ENCODE results near the gene SHC3.

SHC3 gene

GRCh38 chr9:88995200-88995577 lies 183.4 kb downstream of the SHC3 start:
- Mint-ChIP-seq H3K27me3 (peaks cover 46% of the 10 kb centered on the region), H3K36me3 (no peaks in the 10 kb centered on the region), H3K4me1 (peaks cover 5% of the 10 kb centered on the region), H3K27ac (no peak overlapping the region), H3K9me3 (no peaks in the 10 kb centered on the region), H3K4me3 (no peak overlapping the region)
- ATAC-seq, result no peak

GRCh38 chr9:88994469-88995199 lies 184.0 kb downstream of the SHC3 start:
- Mint-ChIP-seq H3K4me3 (no peak overlapping the region), H3K27ac (no peak overlapping the region), H3K36me3 (no peaks in the 10 kb centered on the region), H3K9me3 (no peaks in the 10 kb centered on the region), H3K27me3 (peaks cover 51% of the 10 kb centered on the region), H3K4me1 (peaks cover 5% of the 10 kb centered on the region)
- no peak for ATAC-seq

GRCh38 chr9:88993871-88994460 lies 184.7 kb downstream of the SHC3 start:
- peaks cover 58% of the 10 kb centered on the region for H3K27me3 Mint-ChIP-seq
- no peak for ATAC-seq
- no peak overlapping the region for H3K27ac Mint-ChIP-seq
- peaks cover 11% of the 10 kb centered on the region for H3K4me1 Mint-ChIP-seq
- H3K36me3 Mint-ChIP-seq, result no peaks in the 10 kb centered on the region
- no peak overlapping the region for H3K4me3 Mint-ChIP-seq
- no peaks in the 10 kb centered on the region for H3K9me3 Mint-ChIP-seq

GRCh38 chr9:88993327-88993726 lies 185.3 kb downstream of the SHC3 start:
- H3K4me3 Mint-ChIP-seq, result no peak overlapping the region

GRCh38 chr9:88992556-88992955 lies 186.1 kb downstream of the SHC3 start:
- Mint-ChIP-seq H3K4me3 (no peak overlapping the region), H3K27me3 (peaks cover 72% of the 10 kb centered on the region), H3K9me3 (peaks cover under 1% of the 10 kb centered on the region), H3K4me1 (peaks cover 14% of the 10 kb centered on the region), H3K27ac (no peak overlapping the region), H3K36me3 (no peaks in the 10 kb centered on the region)
- no peak for ATAC-seq

More at GRCh38 chr9:88993327-88993726, 185.3 kb downstream of the SHC3 start:
- Mint-ChIP-seq H3K36me3 (no peaks in the 10 kb centered on the region), H3K27me3 (peaks cover 64% of the 10 kb centered on the region), H3K9me3 (no peaks in the 10 kb centered on the region), H3K4me1 (peaks cover 14% of the 10 kb centered on the region), H3K27ac (no peak overlapping the region)
- ATAC-seq, result no peak

GRCh38 chr9:88991066-88992034 lies 187.3 kb downstream of the SHC3 start, which contains the start of gene S1PR3:
Gene S1PR3 (plus strand): TSS chr9:88991468. CDS start chr9:89001201, 9,733 bp downstream.
- ATAC-seq, result no peak
- peaks cover 14% of the 10 kb centered on the region for H3K4me1 Mint-ChIP-seq
- no peak within 1 kb of the TSS for H3K27ac Mint-ChIP-seq
- peaks cover 77% of the 10 kb centered on the region for H3K27me3 Mint-ChIP-seq
- H3K9me3 Mint-ChIP-seq, result peaks cover 3% of the 10 kb centered on the region
- H3K36me3 Mint-ChIP-seq, result no peaks in the 10 kb centered on the region
- no peak within 1 kb of the TSS for H3K4me3 Mint-ChIP-seq

- H3K36me3 Mint-ChIP-seq, result no peaks in the 10 kb centered on the region
- peaks cover 77% of the 10 kb centered on the region for H3K27me3 Mint-ChIP-seq
- H3K27ac Mint-ChIP-seq, result no peak overlapping the region
- no peak overlapping the region for H3K4me3 Mint-ChIP-seq
- H3K4me1 Mint-ChIP-seq, result peaks cover 14% of the 10 kb centered on the region
- peaks cover 3% of the 10 kb centered on the region for H3K9me3 Mint-ChIP-seq
- ATAC-seq, result no peak
Observed at GRCh38 chr9:88990729-88991065, 187.9 kb downstream of the SHC3 start.

GRCh38 chr9:88990041-88990728 lies 188.4 kb downstream of the SHC3 start:
- H3K4me1 Mint-ChIP-seq, result peaks cover 14% of the 10 kb centered on the region
- H3K4me3 Mint-ChIP-seq, result no peak overlapping the region
- H3K9me3 Mint-ChIP-seq, result peaks cover 3% of the 10 kb centered on the region
- ATAC-seq, result no peak
- H3K27ac Mint-ChIP-seq, result no peak overlapping the region
- H3K36me3 Mint-ChIP-seq, result no peaks in the 10 kb centered on the region
- peaks cover 75% of the 10 kb centered on the region for H3K27me3 Mint-ChIP-seq

GRCh38 chr9:88988796-88989641 lies 189.6 kb downstream of the SHC3 start:
- Mint-ChIP-seq H3K27ac (no peak overlapping the region), H3K4me3 (no peak overlapping the region)

GRCh38 chr9:88987661-88988060 lies 191.0 kb downstream of the SHC3 start:
- H3K36me3 Mint-ChIP-seq, result no peaks in the 10 kb centered on the region
- H3K9me3 Mint-ChIP-seq, result peaks cover 3% of the 10 kb centered on the region
- H3K27ac Mint-ChIP-seq, result no peak overlapping the region
- ATAC-seq, result no peak
- no peak overlapping the region for H3K4me3 Mint-ChIP-seq
- peaks cover 53% of the 10 kb centered on the region for H3K27me3 Mint-ChIP-seq
- peaks cover 14% of the 10 kb centered on the region for H3K4me1 Mint-ChIP-seq

More at GRCh38 chr9:88988796-88989641, 189.6 kb downstream of the SHC3 start:
- peak; percentile 73 for ATAC-seq
- H3K4me1 Mint-ChIP-seq, result peaks cover 14% of the 10 kb centered on the region
- H3K36me3 Mint-ChIP-seq, result no peaks in the 10 kb centered on the region
- H3K27me3 Mint-ChIP-seq, result peaks cover 63% of the 10 kb centered on the region
- peaks cover 3% of the 10 kb centered on the region for H3K9me3 Mint-ChIP-seq

GRCh38 chr9:88986776-88987175 lies 191.8 kb downstream of the SHC3 start:
- no peak for ATAC-seq
- Mint-ChIP-seq H3K36me3 (no peaks in the 10 kb centered on the region), H3K4me1 (peaks cover 12% of the 10 kb centered on the region), H3K27me3 (peaks cover 44% of the 10 kb centered on the region), H3K27ac (no peak overlapping the region), H3K9me3 (peaks cover 3% of the 10 kb centered on the region), H3K4me3 (no peak overlapping the region)

GRCh38 chr9:88985616-88986015 lies 193.0 kb downstream of the SHC3 start:
- H3K36me3 Mint-ChIP-seq, result no peaks in the 10 kb centered on the region
- no peak overlapping the region for H3K4me3 Mint-ChIP-seq
- H3K27ac Mint-ChIP-seq, result no peak overlapping the region
- H3K9me3 Mint-ChIP-seq, result peaks cover 3% of the 10 kb centered on the region
- no peak for ATAC-seq
- peaks cover 35% of the 10 kb centered on the region for H3K27me3 Mint-ChIP-seq
- H3K4me1 Mint-ChIP-seq, result peaks cover 10% of the 10 kb centered on the region

GRCh38 chr9:88984543-88984883 lies 194.1 kb downstream of the SHC3 start:
- Mint-ChIP-seq H3K36me3 (no peaks in the 10 kb centered on the region), H3K4me1 (peaks cover 8% of the 10 kb centered on the region), H3K27me3 (peaks cover 24% of the 10 kb centered on the region), H3K9me3 (peaks cover 3% of the 10 kb centered on the region), H3K4me3 (no peak overlapping the region), H3K27ac (no peak overlapping the region)
- ATAC-seq, result no peak

GRCh38 chr9:88983865-88984542 lies 194.6 kb downstream of the SHC3 start:
- Mint-ChIP-seq H3K4me3 (no peak overlapping the region), H3K27ac (no peak overlapping the region), H3K9me3 (peaks cover 3% of the 10 kb centered on the region), H3K27me3 (peaks cover 19% of the 10 kb centered on the region), H3K4me1 (peaks cover 3% of the 10 kb centered on the region), H3K36me3 (no peaks in the 10 kb centered on the region)
- ATAC-seq, result no peak

Data from stimulated activated memory B cell treated with anti-CD40 and anti-IgM and Interleukin-4, amounts not matched to agents 10 μg/mL and 1 μg/mL and 100 μg/mL, for 72 hours (primary cell).